DMS153 (cell line): ENCODE measurements around the gene NFKB1.

ENCODE experiments used
- DNase-seq: peaks from one replicate; lab custom pipeline; 2025; lab: John Stamatoyannopoulos, UW

NFKB1 gene

DNA sequence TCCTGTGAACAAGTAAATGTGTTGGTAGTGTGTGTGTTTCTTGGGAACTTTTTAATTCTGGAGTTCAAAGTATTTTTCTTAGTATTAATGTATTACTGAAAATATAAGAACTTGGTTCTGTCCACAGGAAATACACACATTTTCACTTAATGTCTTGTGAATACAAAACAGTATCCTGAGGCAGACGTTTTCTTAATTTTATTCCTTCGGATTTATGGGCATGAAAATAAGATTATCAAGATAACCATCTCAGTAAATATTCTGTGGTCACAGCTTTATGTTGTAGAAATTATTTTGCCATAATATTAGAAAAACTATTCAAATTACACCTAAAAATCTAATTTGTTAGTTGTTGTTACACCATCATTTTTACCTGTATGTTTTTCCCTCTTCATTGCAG, 29.8 kb downstream of the NFKB1 start:
- DNase-seq: no peak

- DNase-seq: no peak
Observed at GRCh38 chr4:102531462-102531861, 30.3 kb downstream of the NFKB1 start.

DNA sequence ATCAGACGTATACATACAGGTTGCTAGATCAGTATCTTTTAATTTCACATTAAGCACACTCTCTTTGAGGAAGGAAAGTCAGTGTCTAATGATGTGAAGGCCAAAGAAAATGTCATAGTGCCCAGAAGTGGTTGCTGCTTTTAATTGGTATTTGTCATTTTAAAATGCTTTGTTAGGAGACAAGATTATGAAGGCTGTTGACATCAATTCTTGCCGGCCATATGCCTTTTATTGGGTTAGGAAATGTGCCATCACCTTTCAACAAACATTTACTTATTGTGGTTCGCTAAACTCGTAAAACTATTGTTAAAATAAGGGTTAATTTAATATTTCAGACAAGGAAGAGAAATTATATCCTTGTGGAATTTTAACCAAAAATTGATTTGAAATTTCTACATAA, 32.2 kb downstream of the NFKB1 start:
- no peak for DNase-seq

- DNase-seq: no peak
Observed at GRCh38 chr4:102533904-102534303, 32.7 kb downstream of the NFKB1 start.

DNA sequence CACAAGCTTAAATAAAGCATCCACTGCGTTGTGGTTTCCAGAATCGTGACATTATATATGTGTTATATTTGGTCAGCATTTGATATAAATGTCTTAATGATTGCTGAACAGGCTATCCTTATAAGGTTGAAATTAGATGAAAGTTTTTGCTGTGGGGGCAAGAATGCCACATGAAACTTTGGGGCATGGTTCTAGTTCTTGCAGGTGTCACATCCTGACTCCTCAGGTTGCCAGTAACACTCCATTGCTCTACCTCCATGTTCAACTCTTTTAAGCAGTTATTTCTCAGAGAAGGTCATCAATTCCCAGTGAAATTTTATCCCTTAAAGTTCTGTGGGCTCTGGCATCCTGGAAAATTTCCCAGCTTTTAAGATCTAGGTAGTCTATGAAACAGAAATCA, 33.7 kb downstream of the NFKB1 start:
- DNase-seq: no peak

- no peak for DNase-seq
Observed at GRCh38 chr4:102535398-102536082, 34.4 kb downstream of the NFKB1 start.

- no peak for DNase-seq
Observed at GRCh38 chr4:102536768-102537167, 35.6 kb downstream of the NFKB1 start.

DNA sequence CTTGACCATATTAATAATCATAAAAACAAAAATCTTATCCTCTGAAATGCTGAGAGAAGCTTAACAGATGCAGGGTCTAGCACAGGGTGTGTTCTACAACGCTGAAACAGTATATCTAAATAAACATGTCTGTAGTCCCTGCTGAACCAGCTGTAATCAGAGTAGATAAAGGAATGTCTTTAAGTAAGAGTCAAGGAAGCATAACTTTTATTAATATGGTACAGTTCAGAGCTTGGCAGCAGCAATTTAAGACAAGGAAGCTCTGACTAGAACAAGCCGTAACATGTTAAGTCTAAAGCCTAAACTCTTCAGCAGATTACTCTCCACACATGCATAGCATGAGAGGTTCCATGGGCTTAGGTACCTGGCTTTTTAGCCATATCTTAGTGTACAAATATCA, 36.1 kb downstream of the NFKB1 start:
- no peak for DNase-seq

GRCh38 chr4:102541697-102542096, 40.5 kb downstream of the NFKB1 start:
- no peak for DNase-seq

DNA sequence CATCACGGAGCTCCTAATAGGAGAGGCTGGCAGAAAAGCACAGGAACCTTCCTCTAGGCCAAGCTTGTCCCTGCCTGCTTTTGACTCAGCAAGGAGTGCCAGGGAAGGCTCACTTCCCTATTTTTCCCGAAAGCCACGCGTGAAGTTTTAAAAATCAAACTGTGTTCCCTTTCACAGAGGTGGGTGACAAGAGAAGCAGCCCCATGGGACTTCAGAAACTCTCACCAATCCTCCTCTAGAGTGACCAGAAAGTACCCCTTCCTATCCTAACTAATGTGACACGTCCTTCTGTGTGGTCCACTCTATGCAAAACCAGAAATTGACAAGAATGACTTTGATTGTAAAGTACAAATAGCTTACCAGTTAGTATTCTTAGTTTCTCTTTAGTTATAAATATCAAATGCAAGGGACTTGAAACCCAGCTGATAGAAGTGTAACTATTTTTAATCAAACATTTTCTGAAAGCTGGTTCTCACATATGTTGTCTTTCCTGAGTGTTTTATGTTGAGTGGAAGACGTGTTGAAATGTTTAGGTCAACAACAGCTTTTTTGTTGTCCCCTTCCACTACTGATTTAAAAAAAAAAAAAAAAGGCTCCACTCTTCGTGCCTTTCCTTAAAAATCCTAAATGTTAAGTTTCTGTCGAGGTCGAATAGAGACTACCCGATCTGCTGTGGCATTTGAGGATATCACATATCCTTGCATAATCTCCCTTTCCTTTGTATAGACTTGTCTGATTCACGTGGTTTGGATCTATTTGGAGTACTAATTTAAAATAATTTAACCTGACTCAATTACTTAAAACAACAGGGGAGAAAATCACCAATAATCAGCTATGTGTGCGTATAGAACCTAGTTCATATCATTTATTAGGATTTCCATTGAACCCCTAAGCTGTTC, 42.1 kb downstream of the NFKB1 start:
- DNase-seq: no peak

DNA sequence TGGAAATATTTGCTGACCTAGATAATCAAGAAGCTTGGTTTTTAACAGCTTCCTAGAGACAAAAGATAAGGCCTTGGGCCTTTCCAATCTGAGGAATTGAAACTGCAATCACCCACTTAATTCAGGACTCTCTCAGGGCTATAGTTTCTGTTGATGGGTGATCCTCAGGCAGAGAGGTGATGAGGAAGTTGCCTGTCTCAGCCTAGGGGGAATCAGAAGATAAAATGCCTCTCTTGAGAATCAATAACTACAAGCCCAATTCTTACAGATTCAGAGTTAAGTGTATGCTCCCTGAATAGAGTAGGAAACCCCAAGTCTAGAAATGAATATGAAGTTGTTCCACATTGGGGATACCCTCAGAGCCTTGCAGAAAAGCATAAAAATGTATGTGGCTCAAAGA, 45.5 kb downstream of the NFKB1 start:
- DNase-seq: no peak

GRCh38 chr4:102547973-102548372, 46.8 kb downstream of the NFKB1 start:
- DNase-seq: no peak

DNA sequence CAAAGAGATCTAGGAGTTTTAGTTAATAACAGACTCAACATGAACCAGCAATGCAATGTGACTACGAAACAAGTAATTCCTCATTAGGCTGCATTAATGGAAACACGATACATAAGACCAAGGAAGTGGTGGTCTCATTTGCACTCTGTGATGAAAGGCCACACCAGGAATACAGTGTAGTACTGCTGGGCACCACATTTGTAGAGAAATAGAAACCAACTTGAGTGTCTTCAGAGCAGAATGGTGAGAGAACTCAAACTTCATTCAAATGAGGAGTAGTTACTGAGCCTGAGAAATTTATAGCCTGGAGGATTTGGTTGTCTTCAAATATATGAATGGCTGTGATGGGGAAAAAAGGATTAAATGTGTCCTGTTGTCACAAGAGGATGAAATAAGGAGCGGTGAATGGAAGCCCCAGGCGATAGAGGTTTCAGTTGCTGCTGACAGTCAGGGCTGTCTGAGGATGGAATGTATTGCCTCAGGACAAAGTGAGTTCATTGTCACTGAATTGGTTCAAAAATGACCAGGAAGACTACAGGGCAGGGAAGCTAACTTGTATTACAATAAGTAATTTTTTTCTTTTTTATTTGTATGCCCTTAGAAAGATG, 50.9 kb downstream of the NFKB1 start:
- no peak for DNase-seq

GRCh38 chr4:102552781-102553180, 51.6 kb downstream of the NFKB1 start:
- DNase-seq: no peak

DNA sequence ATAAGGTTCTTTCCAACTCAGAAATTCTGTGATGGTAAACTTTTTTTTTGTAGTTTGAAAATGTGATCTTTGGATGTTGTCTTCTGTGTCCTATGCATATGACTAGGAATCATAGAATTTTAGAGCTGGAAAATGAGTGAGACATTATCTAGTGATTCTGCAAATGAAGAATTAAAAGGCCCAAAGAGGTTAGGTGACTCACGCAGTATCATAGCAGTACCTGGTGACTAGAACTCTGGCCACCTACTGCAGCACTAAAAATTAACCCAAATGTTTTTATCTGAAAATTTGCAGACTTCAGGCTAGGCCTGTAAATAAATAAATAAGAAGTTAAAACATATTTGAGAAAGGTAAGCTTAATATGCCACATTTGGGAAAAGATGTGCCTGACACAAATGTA, 52.8 kb downstream of the NFKB1 start:
- DNase-seq: no peak

DNA sequence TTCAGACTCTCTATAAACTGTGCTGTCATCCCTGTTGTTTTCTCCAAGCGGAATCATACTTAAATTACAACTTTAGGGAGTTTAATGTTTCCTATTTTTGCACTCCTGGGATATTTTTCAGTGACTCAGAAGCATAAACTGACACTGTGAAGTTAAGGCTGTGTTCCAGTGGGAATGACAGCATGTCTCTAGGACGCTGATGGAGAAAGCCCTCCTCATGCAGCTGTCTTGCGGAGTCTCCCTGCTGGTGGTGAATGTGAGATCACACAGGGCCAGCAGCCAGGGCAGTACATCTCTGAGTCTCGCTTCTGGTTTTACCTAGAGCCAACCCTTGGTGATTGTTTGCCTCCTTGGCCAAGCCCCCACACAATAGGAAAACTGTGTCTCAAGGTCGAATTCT, 53.3 kb downstream of the NFKB1 start:
- DNase-seq: no peak

GRCh38 chr4:102554992-102555391, 53.8 kb downstream of the NFKB1 start:
- DNase-seq: no peak

GRCh38 chr4:102557636-102558035, 56.5 kb downstream of the NFKB1 start:
- no peak for DNase-seq

DNA sequence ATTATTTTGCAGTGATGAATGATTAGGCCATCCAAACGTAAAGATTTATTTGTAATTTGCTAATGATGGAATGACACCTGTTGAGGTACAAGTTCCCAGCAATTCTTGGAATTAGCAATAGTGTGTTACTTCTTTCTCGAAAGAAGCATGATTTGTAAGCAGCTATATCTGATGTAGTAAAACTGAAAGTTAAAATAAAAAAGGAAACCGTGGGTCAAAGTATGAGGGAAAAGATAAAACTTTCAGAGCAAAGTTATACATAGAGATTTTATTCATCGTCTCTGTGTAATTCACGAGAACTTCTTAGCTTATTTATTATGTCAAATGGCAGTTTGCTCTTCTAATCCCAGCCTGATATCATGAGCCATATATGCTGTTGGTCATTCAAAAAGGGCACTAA, 59.0 kb downstream of the NFKB1 start:
- no peak for DNase-seq

GRCh38 chr4:102560571-102561341, 59.6 kb downstream of the NFKB1 start:
- DNase-seq: no peak

DNA sequence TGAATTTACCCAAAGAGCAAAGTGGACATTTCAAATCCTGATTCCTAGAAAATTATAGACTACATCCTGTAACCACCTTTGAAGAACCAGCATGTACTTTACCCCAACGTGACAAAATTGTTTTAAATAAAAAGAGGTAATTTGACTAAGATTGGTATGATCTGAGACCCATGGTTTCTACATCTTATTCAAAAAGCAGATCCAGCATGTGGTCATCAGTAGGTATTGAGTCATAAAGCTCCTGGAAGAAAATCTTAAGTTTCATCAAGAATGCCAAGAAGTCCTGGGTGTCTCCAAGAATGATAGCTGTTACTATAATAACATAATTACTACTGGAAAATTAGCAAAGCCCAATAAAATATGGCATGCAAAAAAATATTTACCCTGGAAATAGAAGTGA, 61.8 kb downstream of the NFKB1 start:
- DNase-seq: no peak

DNA sequence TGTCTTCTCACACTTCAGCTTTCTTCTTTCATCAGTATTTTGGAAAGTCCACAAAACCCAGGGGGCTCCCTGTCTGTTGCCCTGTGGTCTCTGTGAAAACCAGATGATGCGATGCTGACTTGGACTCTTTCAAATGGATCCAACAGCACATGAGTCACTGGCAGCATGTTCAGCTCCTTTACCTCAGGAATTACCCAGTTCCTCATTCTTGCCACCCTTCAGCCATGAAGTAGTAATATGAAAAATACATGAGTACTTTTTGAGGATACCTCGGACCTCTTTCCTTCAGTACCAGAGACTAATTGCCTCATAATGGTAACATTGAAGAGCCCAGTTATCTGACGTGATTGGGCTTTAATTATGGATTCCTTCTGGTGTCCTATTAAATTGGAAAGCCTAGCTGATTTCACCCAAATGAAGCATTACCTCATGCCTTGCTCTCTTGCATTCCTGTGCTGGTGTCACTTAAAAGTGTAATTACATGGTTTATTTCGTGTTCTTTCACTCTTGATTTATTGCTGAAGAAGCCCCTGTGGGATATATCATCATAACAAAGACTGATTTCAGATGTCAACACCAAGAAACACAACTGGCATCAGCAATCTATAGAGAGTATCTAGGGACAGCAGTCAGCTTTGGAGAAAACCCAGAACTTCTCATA, 63.4 kb downstream of the NFKB1 start:
- no peak for DNase-seq
